MM.1S (cell line): ENCODE results near the gene ADSS1.

Source experiments
- DNase-seq: peaks from one replicate; pipeline ENCODE4 v3.0.0-alpha.2; 2015
- H2AFZ ChIP-seq: fragments of 300-600 bp; sonication (generic); 2 replicates; pipeline ENCODE4 v1.6.0; 2016; ENCODE audit warnings: antibody characterized with exemption, low read length
- H3F3A ChIP-seq: fragments of 300-600 bp; sonication (generic); 2 replicates; pipeline ENCODE4 v1.6.1; 2016; ENCODE audit warnings: mild to moderate bottlenecking, antibody characterized with exemption, low read length, moderate library complexity, mixed read lengths; ENCODE audit not compliant: insufficient read depth
- H3K27ac ChIP-seq: fragments of 300-600 bp; sonication (generic); 2 replicates; pipeline ENCODE4 v1.5.1; 2016; ENCODE audit warnings: mild to moderate bottlenecking, low read length
- H3K27me3 ChIP-seq: fragments of 300-600 bp; sonication (generic); replicated peaks from 2 replicates; pipeline ENCODE4 v1.6.0; 2016; ENCODE audit warnings: low read length; ENCODE audit not compliant: insufficient read depth
- H3K36me3 ChIP-seq: fragments of 300-600 bp; sonication (generic); replicated peaks from 2 replicates; pipeline ENCODE4 v1.6.1; 2016; ENCODE audit warnings: mild to moderate bottlenecking, low read length, mixed read lengths; ENCODE audit not compliant: insufficient read depth
- H3K4me1 ChIP-seq: fragments of 300-600 bp; sonication (generic); 2 replicates; pipeline ENCODE4 v1.6.1; 2016; ENCODE audit warnings: low read length, mixed read lengths
- H3K4me2 ChIP-seq: fragments of 300-600 bp; sonication (generic); 2 replicates; pipeline ENCODE4 v1.6.0; 2016; ENCODE audit warnings: low read depth, low read length
- H3K4me3 ChIP-seq: fragments of 300-600 bp; sonication (generic); 2 replicates; pipeline ENCODE4 v1.5.1; 2016; ENCODE audit warnings: low read length, mixed read lengths
- H3K79me2 ChIP-seq: fragments of 300-600 bp; sonication (generic); 2 replicates; pipeline ENCODE4 v1.6.1; 2016; ENCODE audit warnings: mixed run types, low read length, mixed read lengths
- H3K9ac ChIP-seq: fragments of 300-600 bp; sonication (generic); 2 replicates; pipeline ENCODE4 v1.6.1; 2016; ENCODE audit warnings: low read length, mixed read lengths
- H3K9me2 ChIP-seq: fragments of 300-600 bp; sonication (generic); replicated peaks from 2 replicates; pipeline ENCODE4 v1.6.1; 2016; ENCODE audit warnings: mild to moderate bottlenecking, low read length, mixed read lengths; ENCODE audit not compliant: insufficient read depth
- H3K9me3 ChIP-seq: fragments of 300-600 bp; sonication (generic); replicated peaks from 2 replicates; pipeline ENCODE4 v1.6.1; 2016; ENCODE audit warnings: mild to moderate bottlenecking, low read length, mixed read lengths; ENCODE audit not compliant: insufficient read depth
- H4K20me1 ChIP-seq: fragments of 300-600 bp; sonication (generic); 2 replicates; pipeline ENCODE4 v1.6.1; 2016; ENCODE audit warnings: mild to moderate bottlenecking, low read length, moderate library complexity, mixed read lengths; ENCODE audit not compliant: insufficient read depth
- EZH2 ChIP-seq: fragments of 300-600 bp; sonication (generic); optimal IDR thresholded peaks from 2 replicates; pipeline ENCODE3; 2017; ENCODE audit warnings: low read depth, mild to moderate bottlenecking, antibody characterized with exemption, low read length, mixed read lengths
- EZH2phosphoT487 ChIP-seq: fragments of 300-600 bp; sonication (generic); IDR thresholded peaks from 2 replicates; pipeline ENCODE4 v1.6.1; 2018; ENCODE audit warnings: antibody characterized with exemption, low read length
- TF ChIP-seq, protein P1 (sequence below): fragments of 300-600 bp; sonication (generic); IDR thresholded peaks from 2 replicates; pipeline ENCODE4 v1.5.1; 2016; ENCODE audit warnings: antibody characterized with exemption, low read length, mixed read lengths

ADSS1 gene

DNA sequence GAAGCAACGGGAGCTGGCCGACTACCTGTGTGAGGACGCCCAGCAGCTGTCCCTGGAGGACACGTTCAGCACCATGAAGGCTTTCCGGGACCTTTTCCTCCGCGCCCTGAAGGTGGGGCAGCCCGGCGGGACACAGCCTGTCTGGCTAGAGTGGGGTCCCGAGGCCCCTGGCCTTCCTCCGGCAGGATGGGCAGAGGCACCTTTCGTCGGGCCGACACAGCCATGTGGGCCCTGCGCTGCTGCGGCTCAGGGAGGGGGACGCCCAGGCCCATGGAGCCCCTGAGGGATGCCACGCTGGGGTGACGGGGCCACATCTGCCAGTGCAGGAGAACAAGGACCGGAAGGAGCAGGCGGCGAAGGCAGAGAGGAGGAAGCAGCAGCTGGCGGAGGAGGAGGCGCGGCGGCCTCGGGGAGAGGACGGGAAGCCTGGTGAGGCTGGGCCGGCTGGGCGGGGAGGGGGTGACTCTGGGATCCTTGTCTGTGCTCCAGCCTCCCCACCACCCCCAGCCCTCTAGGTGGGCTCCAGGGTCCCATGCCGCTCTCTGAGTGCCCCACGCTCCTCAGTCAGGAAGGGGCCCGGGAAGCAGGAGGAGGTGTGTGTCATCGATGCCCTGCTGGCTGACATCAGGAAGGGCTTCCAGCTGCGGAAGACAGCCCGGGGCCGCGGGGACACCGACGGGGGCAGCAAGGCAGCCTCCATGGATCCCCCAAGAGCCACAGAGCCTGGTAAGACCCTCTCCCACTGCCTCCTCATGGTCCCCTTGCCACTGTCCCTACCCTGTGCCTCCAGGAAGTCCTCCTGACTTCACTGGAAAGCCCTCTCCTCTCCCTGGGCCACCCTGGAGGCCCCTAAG is 10.9 kb upstream of the ADSS1 start:
- H3K4me3 ChIP-seq: no peak overlapping the region
- H3K9ac ChIP-seq: no peak overlapping the region
- H3K36me3 ChIP-seq: no peaks in the 10 kb centered on the region

DNA sequence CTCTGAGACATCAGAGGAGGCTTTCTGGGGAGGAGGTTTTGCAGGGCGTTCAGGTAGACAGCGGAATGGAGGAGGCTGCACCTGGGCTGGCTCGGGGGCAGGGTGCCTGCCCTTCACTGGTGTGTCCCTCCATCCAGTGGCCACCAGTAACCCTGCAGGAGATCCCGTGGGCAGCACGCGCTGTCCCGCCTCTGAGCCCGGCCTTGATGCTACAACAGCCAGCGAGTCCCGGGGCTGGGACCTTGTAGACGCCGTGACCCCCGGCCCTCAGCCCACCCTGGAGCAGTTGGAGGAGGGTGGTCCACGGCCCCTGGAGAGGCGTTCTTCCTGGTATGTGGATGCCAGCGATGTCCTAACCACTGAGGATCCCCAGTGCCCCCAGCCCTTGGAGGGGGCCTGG is 10.0 kb upstream of the ADSS1 start:
- no peaks in the 10 kb centered on the region for H3K36me3 ChIP-seq

More for the DNA sequence above, 10.9 kb upstream of the ADSS1 start:
- Histone ChIP-seq H3K9me2 (no peaks in the 10 kb centered on the region), H3K27me3 (no peaks in the 10 kb centered on the region), H3K79me2 (no peaks in the 10 kb centered on the region), H4K20me1 (no peaks in the 10 kb centered on the region), H2AFZ (no peak overlapping the region), H3K4me1 (no peaks in the 10 kb centered on the region), H3F3A (no peaks in the 10 kb centered on the region), H3K27ac (no peak overlapping the region), H3K4me2 (no peak overlapping the region), H3K9me3 (no peaks in the 10 kb centered on the region)
- no peak for DNase-seq
- no peak for TF ChIP-seq EZH2phosphoT487
- no peak for TF ChIP-seq EZH2
- TF ChIP-seq, protein P1, sequence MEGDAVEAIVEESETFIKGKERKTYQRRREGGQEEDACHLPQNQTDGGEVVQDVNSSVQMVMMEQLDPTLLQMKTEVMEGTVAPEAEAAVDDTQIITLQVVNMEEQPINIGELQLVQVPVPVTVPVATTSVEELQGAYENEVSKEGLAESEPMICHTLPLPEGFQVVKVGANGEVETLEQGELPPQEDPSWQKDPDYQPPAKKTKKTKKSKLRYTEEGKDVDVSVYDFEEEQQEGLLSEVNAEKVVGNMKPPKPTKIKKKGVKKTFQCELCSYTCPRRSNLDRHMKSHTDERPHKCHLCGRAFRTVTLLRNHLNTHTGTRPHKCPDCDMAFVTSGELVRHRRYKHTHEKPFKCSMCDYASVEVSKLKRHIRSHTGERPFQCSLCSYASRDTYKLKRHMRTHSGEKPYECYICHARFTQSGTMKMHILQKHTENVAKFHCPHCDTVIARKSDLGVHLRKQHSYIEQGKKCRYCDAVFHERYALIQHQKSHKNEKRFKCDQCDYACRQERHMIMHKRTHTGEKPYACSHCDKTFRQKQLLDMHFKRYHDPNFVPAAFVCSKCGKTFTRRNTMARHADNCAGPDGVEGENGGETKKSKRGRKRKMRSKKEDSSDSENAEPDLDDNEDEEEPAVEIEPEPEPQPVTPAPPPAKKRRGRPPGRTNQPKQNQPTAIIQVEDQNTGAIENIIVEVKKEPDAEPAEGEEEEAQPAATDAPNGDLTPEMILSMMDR: no peak

DNA sequence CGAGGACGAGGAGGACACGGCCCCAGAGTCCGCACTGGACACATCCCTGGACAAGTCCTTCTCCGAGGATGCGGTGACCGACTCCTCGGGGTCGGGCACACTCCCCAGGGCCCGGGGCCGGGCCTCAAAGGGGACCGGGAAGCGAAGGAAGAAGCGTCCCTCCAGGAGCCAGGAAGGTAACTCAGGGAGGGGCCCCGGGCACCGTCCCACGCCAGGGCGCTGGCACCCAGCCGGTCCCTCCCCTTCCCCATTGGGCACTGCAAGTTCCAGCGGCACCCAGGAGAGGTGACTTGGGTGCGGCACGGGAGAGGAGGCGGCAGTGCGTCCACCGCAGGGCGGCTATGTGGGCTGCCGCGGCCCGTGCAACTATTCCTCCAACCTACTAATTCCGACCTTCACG is 9.3 kb upstream of the ADSS1 start:
- Histone ChIP-seq H3K9me3 (no peaks in the 10 kb centered on the region), H3K4me1 (no peaks in the 10 kb centered on the region), H3K79me2 (no peaks in the 10 kb centered on the region), H3K4me2 (no peak overlapping the region), H3K9me2 (no peaks in the 10 kb centered on the region), H2AFZ (no peak overlapping the region), H4K20me1 (no peaks in the 10 kb centered on the region), H3K9ac (no peak overlapping the region), H3K36me3 (no peaks in the 10 kb centered on the region), H3K27ac (no peak overlapping the region), H3K27me3 (no peaks in the 10 kb centered on the region), H3K4me3 (no peak overlapping the region), H3F3A (no peaks in the 10 kb centered on the region)
- TF ChIP-seq EZH2phosphoT487 (no peak), EZH2 (no peak)
- TF ChIP-seq, protein P1: no peak
- DNase-seq: no peak

More for the DNA sequence above, 10.0 kb upstream of the ADSS1 start:
- Histone ChIP-seq H3K4me2 (no peak overlapping the region), H3F3A (no peaks in the 10 kb centered on the region), H3K27me3 (no peaks in the 10 kb centered on the region), H3K9me3 (no peaks in the 10 kb centered on the region), H3K9me2 (no peaks in the 10 kb centered on the region), H3K79me2 (no peaks in the 10 kb centered on the region), H3K9ac (no peak overlapping the region), H3K4me1 (no peaks in the 10 kb centered on the region), H2AFZ (no peak overlapping the region), H3K4me3 (no peak overlapping the region), H3K27ac (no peak overlapping the region), H4K20me1 (no peaks in the 10 kb centered on the region)
- DNase-seq: no peak
- TF ChIP-seq, protein P1: no peak
- TF ChIP-seq EZH2phosphoT487 (no peak), EZH2 (no peak)
